ENCODE data around the gene MAPK9. TPM values are rescaled to one million over a fixed set of nuclear protein-coding genes. Genes with fewer than 3 reads are reported as not detected.

MAPK9 gene
- total RNA-seq, 2 experiments from 2014 or later: 21.2 to 21.7 TPM

DNA sequence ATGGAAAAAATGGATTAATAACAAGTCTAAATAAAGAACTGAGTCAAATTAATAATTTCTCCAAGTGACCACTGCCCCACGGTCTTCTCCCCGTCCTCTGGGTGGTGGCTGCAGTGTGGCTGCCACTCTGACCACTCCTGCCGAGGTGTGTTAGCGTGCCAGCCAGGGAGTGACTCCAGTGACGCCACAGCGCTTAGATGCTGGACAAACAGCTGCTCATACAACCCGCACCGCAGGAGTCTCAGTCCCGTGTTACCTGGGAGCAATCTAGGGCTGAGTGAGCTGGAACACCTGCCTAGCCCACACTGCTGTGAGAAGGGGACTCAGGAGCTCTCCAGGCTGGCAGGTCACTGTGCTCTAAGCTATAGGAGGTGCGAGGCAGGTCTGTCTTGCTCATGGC, 10.2 kb downstream of the MAPK9 start:
- POLR2A ChIA-PET: no interaction called here
- H3K4me3 Mint-ChIP-seq: no peak overlapping the region
- intact Hi-C loops (cut with DNase I, micrococcal nuclease): no loop called here
- TF ChIP-seq, protein P1, sequence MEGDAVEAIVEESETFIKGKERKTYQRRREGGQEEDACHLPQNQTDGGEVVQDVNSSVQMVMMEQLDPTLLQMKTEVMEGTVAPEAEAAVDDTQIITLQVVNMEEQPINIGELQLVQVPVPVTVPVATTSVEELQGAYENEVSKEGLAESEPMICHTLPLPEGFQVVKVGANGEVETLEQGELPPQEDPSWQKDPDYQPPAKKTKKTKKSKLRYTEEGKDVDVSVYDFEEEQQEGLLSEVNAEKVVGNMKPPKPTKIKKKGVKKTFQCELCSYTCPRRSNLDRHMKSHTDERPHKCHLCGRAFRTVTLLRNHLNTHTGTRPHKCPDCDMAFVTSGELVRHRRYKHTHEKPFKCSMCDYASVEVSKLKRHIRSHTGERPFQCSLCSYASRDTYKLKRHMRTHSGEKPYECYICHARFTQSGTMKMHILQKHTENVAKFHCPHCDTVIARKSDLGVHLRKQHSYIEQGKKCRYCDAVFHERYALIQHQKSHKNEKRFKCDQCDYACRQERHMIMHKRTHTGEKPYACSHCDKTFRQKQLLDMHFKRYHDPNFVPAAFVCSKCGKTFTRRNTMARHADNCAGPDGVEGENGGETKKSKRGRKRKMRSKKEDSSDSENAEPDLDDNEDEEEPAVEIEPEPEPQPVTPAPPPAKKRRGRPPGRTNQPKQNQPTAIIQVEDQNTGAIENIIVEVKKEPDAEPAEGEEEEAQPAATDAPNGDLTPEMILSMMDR (IDR thresholded peaks at IDR 0.05): no peak
- ATAC-seq (ENCODE audit: poor library complexity) (no peak), DNase-seq (no peak)
- Histone ChIP-seq H3K4me3 (ENCODE audit: low read length) (no peak overlapping the region), H3K4me1 (ENCODE audit: insufficient read depth, low read length) (no peaks in the 10 kb centered on the region), H3K27me3 (ENCODE audit: control insufficient read depth in 1 of 2, insufficient read depth in 2 of 2, low read length in 2 of 2) (no peaks in the 10 kb centered on the region), H3K9me3 (ENCODE audit: control insufficient read depth in 1 of 2, insufficient read depth in 1 of 2, low read length in 2 of 2) (peaks cover 0 to 13% of the 10 kb centered on the region in 2 experiments), H3K36me3 (ENCODE audit: insufficient read depth, low read length) (peaks cover 72% of the 10 kb centered on the region), H3K27ac (ENCODE audit: low read depth in 1 of 2, low read length in 2 of 2) (no peak overlapping the region)
- H3K36me3 Mint-ChIP-seq (ENCODE audit: low read depth): peaks cover 94% of the 10 kb centered on the region
- CTCF ChIA-PET: interaction anchor here (1.7 kb wide), 1 partner anchor 34 kb away, joined by 6 read pairs; no protein-coding TSS in a partner anchor
- H3K27ac Mint-ChIP-seq: no peak overlapping the region
- H3K9me3 Mint-ChIP-seq: peaks cover 5% of the 10 kb centered on the region
- H3K27me3 Mint-ChIP-seq: no peaks in the 10 kb centered on the region
- peaks cover 15% of the 10 kb centered on the region for H3K4me1 Mint-ChIP-seq (ENCODE audit: low read depth)

DNA sequence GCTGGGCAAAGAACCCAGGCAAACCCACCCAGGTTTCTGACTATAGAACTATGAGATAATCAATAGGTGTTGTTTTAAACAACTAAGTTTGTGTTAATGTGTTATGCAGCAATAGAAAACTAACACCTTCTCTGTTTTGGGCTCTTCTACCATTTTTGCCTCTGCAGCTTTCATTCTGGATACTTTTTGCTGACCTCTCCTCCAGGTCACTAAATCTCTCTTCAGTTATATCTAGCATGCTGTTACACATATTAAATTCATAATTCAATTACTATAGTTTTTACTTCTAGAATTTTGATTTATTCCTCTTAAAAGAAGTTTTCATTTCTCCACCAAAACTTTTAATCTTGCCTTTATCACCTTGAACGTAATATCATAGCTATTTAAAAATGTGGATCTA, 17.2 kb downstream of the MAPK9 start:
- POLR2A ChIA-PET: no interaction called here
- Histone ChIP-seq H3K4me3 (ENCODE audit: low read length) (no peak overlapping the region), H3K4me1 (ENCODE audit: insufficient read depth, low read length) (no peaks in the 10 kb centered on the region), H3K27me3 (ENCODE audit: control insufficient read depth in 1 of 2, insufficient read depth in 2 of 2, low read length in 2 of 2) (no peaks in the 10 kb centered on the region), H3K27ac (ENCODE audit: low read depth in 1 of 2, low read length in 2 of 2) (no peak overlapping the region), H3K36me3 (ENCODE audit: insufficient read depth, low read length) (peaks cover 36% of the 10 kb centered on the region), H3K9me3 (ENCODE audit: control insufficient read depth in 1 of 2, insufficient read depth in 1 of 2, low read length in 2 of 2) (peaks cover 22 to 26% of the 10 kb centered on the region in 2 experiments)
- Mint-ChIP-seq H3K4me1 (ENCODE audit: low read depth) (no peaks in the 10 kb centered on the region), H3K4me3 (no peak overlapping the region), H3K9me3 (peaks cover 20% of the 10 kb centered on the region), H3K27me3 (no peaks in the 10 kb centered on the region), H3K27ac (no peak overlapping the region), H3K36me3 (ENCODE audit: low read depth) (peaks cover 96% of the 10 kb centered on the region)
- no peak for DNase-seq
- CTCF ChIA-PET: interaction anchor here (2.8 kb wide), 1 partner anchor 19 kb away, joined by 8 read pairs; no protein-coding TSS in a partner anchor
- intact Hi-C loops (cut with DNase I, micrococcal nuclease): no loop called here
- TF ChIP-seq, protein P1 (IDR thresholded peaks at IDR 0.05): no peak
- no peak for ATAC-seq (ENCODE audit: poor library complexity)

DNA sequence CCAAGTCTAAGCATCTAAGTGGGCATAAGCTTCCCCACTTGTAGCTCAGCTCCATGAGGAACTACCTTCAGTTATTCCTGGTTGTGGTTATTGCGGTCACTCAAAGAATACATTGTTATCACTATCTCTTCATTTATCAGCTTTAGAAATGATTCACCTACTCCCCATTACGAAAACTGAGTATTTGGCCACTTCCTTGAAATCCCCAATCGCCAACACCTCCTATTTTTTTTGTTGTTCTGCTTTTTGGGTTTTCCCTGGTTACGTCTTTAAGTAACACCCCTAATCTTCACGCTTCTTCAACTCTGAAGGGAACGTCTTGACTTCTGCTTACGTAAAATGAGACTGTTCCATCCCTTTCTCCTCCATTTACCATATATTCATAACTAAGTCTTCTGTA, 20.7 kb downstream of the MAPK9 start:
- no peaks in the 10 kb centered on the region for H3K27me3 ChIP-seq (ENCODE audit: control insufficient read depth in 1 of 2, insufficient read depth in 2 of 2, low read length in 2 of 2)
- TF ChIP-seq, protein P1 (IDR thresholded peaks at IDR 0.05): no peak
- Mint-ChIP-seq H3K9me3 (peaks cover 14% of the 10 kb centered on the region), H3K4me3 (no peak overlapping the region), H3K27me3 (no peaks in the 10 kb centered on the region), H3K27ac (no peak overlapping the region), H3K4me1 (ENCODE audit: low read depth) (no peaks in the 10 kb centered on the region), H3K36me3 (ENCODE audit: low read depth) (peaks cover 98% of the 10 kb centered on the region)
- DNase-seq (no peak), ATAC-seq (ENCODE audit: poor library complexity) (no peak)
- H3K9me3 ChIP-seq (ENCODE audit: control insufficient read depth in 1 of 2, insufficient read depth in 1 of 2, low read length in 2 of 2): peaks cover 37 to 50% of the 10 kb centered on the region in 2 experiments
- intact Hi-C loops (cut with DNase I, micrococcal nuclease): no loop called here
- CTCF ChIA-PET: no interaction called here
- POLR2A ChIA-PET: no interaction called here
- no peak overlapping the region for H3K27ac ChIP-seq (ENCODE audit: low read depth in 1 of 2, low read length in 2 of 2)
- H3K4me1 ChIP-seq (ENCODE audit: insufficient read depth, low read length): no peaks in the 10 kb centered on the region
- H3K4me3 ChIP-seq (ENCODE audit: low read length): no peak overlapping the region
- peaks cover 33% of the 10 kb centered on the region for H3K36me3 ChIP-seq (ENCODE audit: insufficient read depth, low read length)

All from CD4-positive, alpha-beta T cell (primary cell).